ENCODE measurements around the gene ERG. TPM values are rescaled to one million over a fixed set of nuclear protein-coding genes. Genes with fewer than 3 reads are reported as not detected.

The ERG gene
- total and polyA plus RNA-seq, 7 donors: 2.7 to 14.5 (median 7.6) TPM

- 77 to 87% (median 85%) methylated on average over 3 of the region's 3 CpGs for WGBS, 3 donors
- H3K9me3 ChIP-seq: no peaks in the 10 kb centered on the region
- intact Hi-C loops (cut with DNase I): no loop called here
- H3K36me3 ChIP-seq (ENCODE audit: insufficient read depth in 1 of 2, low read depth in 1 of 2): no peaks in the 10 kb centered on the region
- TF ChIP-seq, protein P1, sequence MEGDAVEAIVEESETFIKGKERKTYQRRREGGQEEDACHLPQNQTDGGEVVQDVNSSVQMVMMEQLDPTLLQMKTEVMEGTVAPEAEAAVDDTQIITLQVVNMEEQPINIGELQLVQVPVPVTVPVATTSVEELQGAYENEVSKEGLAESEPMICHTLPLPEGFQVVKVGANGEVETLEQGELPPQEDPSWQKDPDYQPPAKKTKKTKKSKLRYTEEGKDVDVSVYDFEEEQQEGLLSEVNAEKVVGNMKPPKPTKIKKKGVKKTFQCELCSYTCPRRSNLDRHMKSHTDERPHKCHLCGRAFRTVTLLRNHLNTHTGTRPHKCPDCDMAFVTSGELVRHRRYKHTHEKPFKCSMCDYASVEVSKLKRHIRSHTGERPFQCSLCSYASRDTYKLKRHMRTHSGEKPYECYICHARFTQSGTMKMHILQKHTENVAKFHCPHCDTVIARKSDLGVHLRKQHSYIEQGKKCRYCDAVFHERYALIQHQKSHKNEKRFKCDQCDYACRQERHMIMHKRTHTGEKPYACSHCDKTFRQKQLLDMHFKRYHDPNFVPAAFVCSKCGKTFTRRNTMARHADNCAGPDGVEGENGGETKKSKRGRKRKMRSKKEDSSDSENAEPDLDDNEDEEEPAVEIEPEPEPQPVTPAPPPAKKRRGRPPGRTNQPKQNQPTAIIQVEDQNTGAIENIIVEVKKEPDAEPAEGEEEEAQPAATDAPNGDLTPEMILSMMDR (IDR thresholded peaks at IDR 0.05): no peak
- H3K4me3 ChIP-seq: no peak overlapping the region
- H3K27me3 ChIP-seq (ENCODE audit: insufficient read depth in 3 of 3, low read length in 2 of 3): peaks cover 0 to 2% (median 0%) of the 10 kb centered on the region in 3 donors
- ATAC-seq: no peak
- DNase-seq: no peak
- H3K4me1 ChIP-seq: no peaks in the 10 kb centered on the region
- no peak overlapping the region for H3K27ac ChIP-seq
These were observed 36.3 kb upstream of the ERG start for GRCh38 chr21:38534591-38534990.

DNA sequence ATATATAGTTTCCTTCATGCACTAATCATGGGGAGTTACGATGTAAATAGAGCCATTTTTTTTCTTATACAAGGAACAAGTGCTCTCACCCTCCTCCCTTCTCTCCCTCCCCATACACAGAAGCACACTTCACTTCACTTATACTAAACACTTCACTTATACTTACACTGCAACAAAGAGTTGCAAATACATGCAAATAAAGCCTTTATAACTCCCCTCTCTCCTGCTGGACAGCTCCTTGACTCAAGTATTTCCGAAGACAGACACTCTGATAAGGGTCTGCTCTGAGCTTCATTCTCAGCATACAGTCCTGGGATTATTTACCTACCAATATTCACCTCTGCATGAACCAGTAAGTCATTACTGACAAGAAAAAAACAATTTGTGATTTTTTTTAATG lies 35.6 kb upstream of the ERG start:
- TF ChIP-seq, protein P1 (IDR thresholded peaks at IDR 0.05): no peak
- Histone ChIP-seq H3K9me3 (no peaks in the 10 kb centered on the region), H3K36me3 (ENCODE audit: insufficient read depth in 1 of 2, low read depth in 1 of 2) (no peaks in the 10 kb centered on the region), H3K27me3 (ENCODE audit: insufficient read depth in 3 of 3, low read length in 2 of 3) (peaks cover 0 to 2% (median 0%) of the 10 kb centered on the region in 3 donors), H3K27ac (no peak overlapping the region), H3K4me1 (no peaks in the 10 kb centered on the region), H3K4me3 (no peak overlapping the region)
- DNase-seq: no peak
- no peak for ATAC-seq
- 58 to 60% (median 59%) methylated on average over 2 of the region's 2 CpGs for WGBS, 3 donors
- intact Hi-C loops (cut with DNase I): no loop called here

DNA sequence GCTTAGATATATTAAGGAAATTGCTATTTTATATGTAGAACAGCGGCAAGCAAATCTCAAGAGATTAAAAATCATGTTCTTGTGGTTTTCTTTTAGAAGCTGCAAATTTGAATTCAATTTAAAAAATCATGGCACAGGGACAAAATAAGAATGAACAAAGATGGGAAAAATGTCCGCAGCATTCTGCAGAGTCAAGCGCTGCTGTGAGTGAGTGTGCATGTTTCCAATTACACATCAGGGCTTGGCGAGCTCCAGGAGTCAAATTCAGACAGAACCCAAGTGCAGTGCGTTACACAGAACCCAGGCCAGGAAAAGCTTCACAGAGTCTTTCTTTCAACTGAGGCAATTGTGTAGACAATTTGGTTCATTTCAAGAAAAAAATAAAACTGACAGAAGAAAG lies 33.3 kb upstream of the ERG start:
- Histone ChIP-seq H3K27ac (no peak overlapping the region), H3K4me3 (no peak overlapping the region), H3K4me1 (no peaks in the 10 kb centered on the region), H3K27me3 (ENCODE audit: insufficient read depth in 3 of 3, low read length in 2 of 3) (peaks cover 0 to 2% (median 0%) of the 10 kb centered on the region in 3 donors), H3K9me3 (no peaks in the 10 kb centered on the region), H3K36me3 (ENCODE audit: insufficient read depth in 1 of 2, low read depth in 1 of 2) (no peaks in the 10 kb centered on the region)
- ATAC-seq (no peak), DNase-seq (no peak)
- TF ChIP-seq, protein P1 (IDR thresholded peaks at IDR 0.05): no peak
- intact Hi-C loops (cut with DNase I): no loop called here
- 22 to 39% (median 23%) methylated on average over 5 of the region's 5 CpGs for WGBS, 3 donors

DNA sequence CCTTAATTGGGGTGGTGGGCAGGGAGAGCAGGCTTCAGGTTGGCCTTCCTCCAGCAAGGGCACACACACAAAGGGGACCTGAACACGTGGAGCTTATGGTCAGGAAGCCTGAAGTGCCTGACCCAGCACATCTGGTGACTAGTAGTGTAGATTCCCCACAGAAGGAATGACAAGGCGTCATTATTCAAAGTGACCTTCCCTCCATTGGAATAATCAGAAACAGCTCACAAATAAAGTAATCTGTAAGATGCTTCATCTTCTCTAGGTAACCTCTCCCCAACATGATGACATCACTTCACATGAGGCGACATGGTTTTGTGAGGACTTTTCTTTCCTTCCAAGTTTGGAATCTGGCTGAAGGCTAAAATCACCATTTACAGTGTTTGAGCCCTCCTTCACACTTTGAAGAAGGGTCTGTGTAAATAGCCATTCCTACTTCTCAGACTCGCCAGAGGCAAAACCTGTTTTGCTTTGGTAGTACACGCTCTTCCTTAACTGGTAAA lies 32.8 kb upstream of the ERG start:
- Histone ChIP-seq H3K36me3 (ENCODE audit: insufficient read depth in 1 of 2, low read depth in 1 of 2) (no peaks in the 10 kb centered on the region), H3K4me3 (no peak overlapping the region), H3K27ac (no peak overlapping the region), H3K27me3 (ENCODE audit: insufficient read depth in 3 of 3, low read length in 2 of 3) (peaks cover 0 to 2% (median 0%) of the 10 kb centered on the region in 3 donors), H3K9me3 (no peaks in the 10 kb centered on the region), H3K4me1 (no peaks in the 10 kb centered on the region)
- DNase-seq (no peak), ATAC-seq (no peak)
- TF ChIP-seq, protein P1 (IDR thresholded peaks at IDR 0.05): no peak
- intact Hi-C loops (cut with DNase I): no loop called here
- WGBS, 3 donors: 54 to 71% (median 66%) methylated on average over 5 of the region's 5 CpGs

- DNase-seq (no peak), ATAC-seq (no peak)
- Histone ChIP-seq H3K9me3 (no peaks in the 10 kb centered on the region), H3K36me3 (ENCODE audit: insufficient read depth in 1 of 2, low read depth in 1 of 2) (no peaks in the 10 kb centered on the region), H3K4me3 (no peak overlapping the region), H3K27me3 (ENCODE audit: insufficient read depth in 3 of 3, low read length in 2 of 3) (peaks cover 0 to 2% (median 0%) of the 10 kb centered on the region in 3 donors), H3K4me1 (no peaks in the 10 kb centered on the region), H3K27ac (no peak overlapping the region)
- intact Hi-C loops (cut with DNase I): no loop called here
- 91 to 96% (median 93%) methylated on average over 8 of the region's 8 CpGs for WGBS, 3 donors
- TF ChIP-seq, protein P1 (IDR thresholded peaks at IDR 0.05): no peak
These were observed 29.5 kb upstream of the ERG start for GRCh38 chr21:38527737-38528136.
